Esophagus squamous epithelium (tissue), 5 donors: ENCODE data around the gene CDYL. TPM values are rescaled to one million over a fixed set of nuclear protein-coding genes. Genes with fewer than 3 reads are reported as not detected.

Experiments
- DNase-seq: peaks from one replicate; lab custom pipeline; 2025; lab: John Stamatoyannopoulos, UW
- H3K27ac ChIP-seq, 4 donors: fragments of 200-600 bp; sonication (generic); one replicate each; pipeline ENCODE4 v1.5.1; 2016 to 2019; ENCODE audit warnings: mild to moderate bottlenecking in 1 of 4
- H3K27me3 ChIP-seq, 4 donors: fragments of 200-600 bp; sonication (generic); 1 replicate in 3 of 4; 2 replicates in 1 of 4; pipeline versions ENCODE4 v1.5.1 to v1.6.0; 2017 to 2021; ENCODE audit warnings: antibody characterized with exemption in 1 of 4
- H3K36me3 ChIP-seq, 3 donors: fragments of 200-600 bp; sonication (generic); one replicate each; pipeline ENCODE4 v1.5.1; 2016 to 2019
- H3K4me1 ChIP-seq, 3 donors: fragments of 200-600 bp; sonication (generic); one replicate each; pipeline ENCODE4 v1.5.1; 2017 to 2019
- H3K4me3 ChIP-seq, 4 donors: fragments of 200-600 bp; sonication (generic); 1 replicate in 3 of 4; 2 replicates in 1 of 4; pipeline ENCODE4 v1.5.1; 2016 to 2019; ENCODE audit warnings: mild to moderate bottlenecking in 2 of 4, moderate library complexity in 1 of 4
- H3K9me3 ChIP-seq, 3 donors: fragments of 200-600 bp; sonication (generic); one replicate each; pipeline ENCODE4 v1.5.1; 2016 to 2019
- POLR2A ChIP-seq, 4 donors: fragments of 450-650 bp; IDR thresholded peaks; one replicate each; pipeline ENCODE4 v1.6.1; 2017; ENCODE audit warnings: antibody characterized with exemption in 4 of 4, mild to moderate bottlenecking in 4 of 4, moderate library complexity in 3 of 4
- WGBS, 2 donors: methylation state at CpG; one replicate each; pipeline ENCODE4 v1.1.5; 2018; 5-methylcytosine and 5-hydroxymethylcytosine counted together
- intact Hi-C: fragments of 100-400 bp; cut with DNase I; formaldehyde crosslinking; loops from one replicate; pipeline ENCODE4 v1.15.0; 2022
- total RNA-seq, 4 donors: library from RNA; depleted of rRNA; stranded (reverse); fragments of >200 nt; gene quantifications; one replicate each; pipeline ENCODE4 v1.1.0, GENCODE V29; 2016
- TF ChIP-seq, protein P1 (sequence below), 6 experiments: fragments of 450-650 bp in 4 of 6; fragments of 200-600 bp in 2 of 6; sonication (generic) in 2 of 6; IDR thresholded peaks; one replicate each; pipeline ENCODE4 v1.5.1; 2016 to 2019; ENCODE audit warnings: antibody characterized with exemption in 6 of 6, mild to moderate bottlenecking in 4 of 6, moderate library complexity in 4 of 6
- donor health status: DM: yes; HTN: yes; CAD: no.

The CDYL gene
- total RNA-seq, 4 donors from 2014 or later = 15.2 to 43.5 (median 19.6) TPM

DNA sequence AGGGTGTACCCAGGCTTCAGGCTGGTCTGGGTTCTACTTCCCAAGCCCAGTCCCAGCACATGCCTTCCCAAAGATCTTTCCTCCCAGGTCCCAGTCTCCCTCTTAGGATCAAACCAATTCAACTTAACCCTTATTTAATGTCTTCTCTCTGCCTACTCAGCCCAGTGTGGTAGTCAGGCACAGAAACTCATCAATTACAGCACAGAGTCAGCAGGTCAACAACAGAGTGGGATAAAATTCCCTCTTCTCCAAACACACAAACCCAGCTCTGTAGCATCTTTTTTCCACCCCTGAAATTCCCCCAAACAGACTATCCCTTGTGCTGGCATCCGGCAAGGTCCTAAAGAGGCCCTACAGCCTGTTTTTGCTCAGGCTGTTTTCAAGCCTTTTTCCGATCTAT lies 47.3 kb upstream of the CDYL start:
- no peaks in the 10 kb centered on the region for H3K36me3 ChIP-seq
- peaks cover 0 to 9% (median 7%) of the 10 kb centered on the region in 3 donors for H3K4me1 ChIP-seq
- no peak overlapping the region for H3K27ac ChIP-seq
- no peak overlapping the region for H3K4me3 ChIP-seq
- no peaks in the 10 kb centered on the region for H3K9me3 ChIP-seq
- TF ChIP-seq POLR2A (IDR thresholded peaks at IDR 0.05) = no peak
- WGBS, 2 donors = 67 to 94% methylated on average over 2 of the region's 2 CpGs
- no peak for DNase-seq
- intact Hi-C loops = no loop called here
- H3K27me3 ChIP-seq = peaks cover 0 to 6% (median 0%) of the 10 kb centered on the region in 4 donors

DNA sequence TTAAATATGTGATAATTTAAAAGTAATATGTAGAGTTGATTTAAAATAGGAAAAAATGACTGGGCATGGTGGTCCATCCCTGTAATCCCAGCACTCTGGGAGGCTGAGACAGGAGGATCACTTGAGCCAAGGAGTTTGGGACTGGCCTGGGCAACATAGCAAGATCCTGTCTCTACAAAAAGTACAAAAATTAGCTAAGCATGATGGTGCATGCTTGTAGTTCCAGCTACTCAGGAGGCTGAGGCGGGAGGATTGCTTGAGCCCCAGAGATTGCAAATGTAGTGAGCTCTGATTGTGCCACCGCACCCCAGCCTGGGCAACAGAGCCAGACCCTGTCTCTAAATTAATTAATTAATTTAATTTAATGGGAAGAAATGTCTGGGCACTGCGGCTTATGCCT lies 44.2 kb upstream of the CDYL start:
- DNase-seq = no peak
- 77 to 87% methylated on average over 3 of the region's 3 CpGs for WGBS, 2 donors

DNA sequence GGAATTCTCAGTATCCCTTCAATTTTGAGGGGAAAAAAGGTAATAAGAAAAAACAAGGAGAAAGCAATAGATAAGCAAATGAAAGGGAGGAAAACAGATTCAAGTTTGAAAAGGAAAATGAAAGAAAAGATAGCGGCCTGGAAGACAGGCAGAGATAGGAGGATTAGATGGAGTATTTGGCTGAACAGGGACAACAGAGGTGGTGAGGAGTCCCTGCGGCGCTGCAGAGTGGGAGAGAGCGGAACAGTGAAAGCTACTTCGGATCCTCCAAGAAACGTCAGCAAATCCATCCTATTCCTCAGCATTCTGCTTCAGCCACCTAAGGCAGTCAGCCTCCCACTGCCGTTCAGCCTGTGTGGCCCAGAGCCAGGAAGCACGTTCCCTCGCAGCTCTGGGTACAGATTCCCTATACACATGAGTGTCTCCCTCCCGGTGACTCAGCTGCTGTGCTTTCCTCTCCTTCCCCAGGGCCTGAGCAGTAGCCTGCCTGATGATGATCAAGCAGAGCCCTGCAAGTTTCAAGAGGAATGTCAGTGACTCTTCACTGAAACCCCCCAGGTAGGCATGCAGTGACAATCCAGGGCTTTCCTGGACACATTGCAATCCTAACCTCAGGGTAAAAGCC lies 43.4 kb upstream of the CDYL start:
- Histone ChIP-seq H3K27ac (no peak overlapping the region), H3K36me3 (no peaks in the 10 kb centered on the region), H3K4me3 (peak overlapping the region in 2 of 4 donors; percentile 6 to 53), H3K9me3 (no peaks in the 10 kb centered on the region), H3K27me3 (peaks cover 0 to 11% (median 0%) of the 10 kb centered on the region in 4 donors), H3K4me1 (peaks cover 0 to 9% (median 7%) of the 10 kb centered on the region in 3 donors)
- WGBS, 2 donors = 25 to 35% methylated on average over 6 to 9 of the region's 10 CpGs
- TF ChIP-seq POLR2A (IDR thresholded peaks at IDR 0.05) = no peak
- TF ChIP-seq, protein P1, sequence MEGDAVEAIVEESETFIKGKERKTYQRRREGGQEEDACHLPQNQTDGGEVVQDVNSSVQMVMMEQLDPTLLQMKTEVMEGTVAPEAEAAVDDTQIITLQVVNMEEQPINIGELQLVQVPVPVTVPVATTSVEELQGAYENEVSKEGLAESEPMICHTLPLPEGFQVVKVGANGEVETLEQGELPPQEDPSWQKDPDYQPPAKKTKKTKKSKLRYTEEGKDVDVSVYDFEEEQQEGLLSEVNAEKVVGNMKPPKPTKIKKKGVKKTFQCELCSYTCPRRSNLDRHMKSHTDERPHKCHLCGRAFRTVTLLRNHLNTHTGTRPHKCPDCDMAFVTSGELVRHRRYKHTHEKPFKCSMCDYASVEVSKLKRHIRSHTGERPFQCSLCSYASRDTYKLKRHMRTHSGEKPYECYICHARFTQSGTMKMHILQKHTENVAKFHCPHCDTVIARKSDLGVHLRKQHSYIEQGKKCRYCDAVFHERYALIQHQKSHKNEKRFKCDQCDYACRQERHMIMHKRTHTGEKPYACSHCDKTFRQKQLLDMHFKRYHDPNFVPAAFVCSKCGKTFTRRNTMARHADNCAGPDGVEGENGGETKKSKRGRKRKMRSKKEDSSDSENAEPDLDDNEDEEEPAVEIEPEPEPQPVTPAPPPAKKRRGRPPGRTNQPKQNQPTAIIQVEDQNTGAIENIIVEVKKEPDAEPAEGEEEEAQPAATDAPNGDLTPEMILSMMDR (IDR thresholded peaks at IDR 0.05) = no peak
- DNase-seq = no peak
- intact Hi-C loops = no loop called here

More for the DNA sequence above, 44.2 kb upstream of the CDYL start:
- no peaks in the 10 kb centered on the region for H3K36me3 ChIP-seq
- no peaks in the 10 kb centered on the region for H3K9me3 ChIP-seq
- H3K4me3 ChIP-seq = no peak overlapping the region
- H3K27ac ChIP-seq = no peak overlapping the region
- H3K27me3 ChIP-seq = peaks cover 0 to 11% (median 0%) of the 10 kb centered on the region in 4 donors
- TF ChIP-seq, protein P1 (IDR thresholded peaks at IDR 0.05) = no peak
- TF ChIP-seq POLR2A (IDR thresholded peaks at IDR 0.05) = no peak
- H3K4me1 ChIP-seq = peaks cover 0 to 9% (median 7%) of the 10 kb centered on the region in 3 donors
- intact Hi-C loops = no loop called here

DNA sequence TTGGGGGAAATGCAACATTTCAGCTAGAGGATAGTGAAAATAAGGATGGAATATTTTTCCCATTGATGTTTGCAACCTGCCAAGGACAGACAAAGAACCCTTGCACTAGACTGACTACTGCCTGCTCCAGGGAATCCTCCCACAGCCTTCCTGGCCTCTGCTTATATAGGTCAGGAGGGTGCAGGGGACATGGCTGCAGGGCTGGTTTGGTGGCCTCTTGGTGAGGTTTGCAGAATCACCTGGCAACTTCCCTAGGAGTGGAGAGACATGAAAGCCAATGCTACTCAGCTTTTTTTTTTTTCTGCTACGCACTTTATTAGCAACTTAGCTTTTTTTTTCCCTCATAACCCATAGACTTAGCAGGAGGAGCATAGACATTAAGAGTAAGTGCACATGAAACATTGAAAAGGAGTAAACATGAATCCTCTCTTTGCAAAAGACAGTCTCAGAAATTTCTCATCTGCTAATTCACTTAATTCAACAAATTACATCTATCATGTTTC lies 39.8 kb upstream of the CDYL start:
- 58 to 100% methylated on average over 1 of the region's 1 CpG for WGBS, 2 donors
- no peak for TF ChIP-seq POLR2A (IDR thresholded peaks at IDR 0.05)
- TF ChIP-seq, protein P1 (IDR thresholded peaks at IDR 0.05) = no peak
- intact Hi-C loops = no loop called here
- H3K4me1 ChIP-seq = peaks cover 0 to 9% (median 7%) of the 10 kb centered on the region in 3 donors
- H3K27me3 ChIP-seq = peaks cover 0 to 8% (median 0%) of the 10 kb centered on the region in 4 donors
- H3K9me3 ChIP-seq = no peaks in the 10 kb centered on the region
- DNase-seq = no peak
- no peak overlapping the region for H3K27ac ChIP-seq
- no peak overlapping the region for H3K4me3 ChIP-seq
- H3K36me3 ChIP-seq = no peaks in the 10 kb centered on the region

DNA sequence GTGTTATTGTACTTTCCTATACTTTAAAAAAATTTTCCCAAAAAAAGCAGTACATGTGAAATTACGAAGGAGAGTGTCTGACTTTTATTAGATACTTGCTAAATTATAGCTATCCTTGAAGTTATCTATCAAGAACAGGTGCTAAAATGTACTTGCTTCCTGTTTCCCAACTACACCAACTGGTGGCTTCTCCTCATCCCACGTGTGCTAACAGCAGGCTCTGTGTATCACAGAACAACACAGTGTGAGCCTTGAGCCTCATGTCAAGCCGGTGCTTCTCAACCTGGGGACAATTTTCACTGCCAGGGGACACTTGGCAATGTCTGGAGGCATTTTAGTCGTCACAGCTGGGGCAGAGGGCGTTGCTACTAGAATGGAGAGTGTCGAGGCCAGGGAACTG lies 36.2 kb upstream of the CDYL start:
- no peak overlapping the region for H3K4me3 ChIP-seq
- no peak for DNase-seq
- intact Hi-C loops = no loop called here
- TF ChIP-seq POLR2A (IDR thresholded peaks at IDR 0.05) = no peak
- TF ChIP-seq, protein P1 (IDR thresholded peaks at IDR 0.05) = no peak
- no peaks in the 10 kb centered on the region for H3K36me3 ChIP-seq
- H3K27me3 ChIP-seq = no peaks in the 10 kb centered on the region
- WGBS, 2 donors = 75 to 84% methylated on average over 5 to 6 of the region's 6 CpGs
- no peak overlapping the region for H3K27ac ChIP-seq
- no peaks in the 10 kb centered on the region for H3K9me3 ChIP-seq
- no peaks in the 10 kb centered on the region for H3K4me1 ChIP-seq
